K562 (cell line): ENCODE measurements around the gene YOD1. TPM values are rescaled to one million over a fixed set of nuclear protein-coding genes. Genes with fewer than 3 reads are reported as not detected.

Experiments used
- FOXA1 ChIP-seq: fragments of 450-650 bp; IDR thresholded peaks from 2 replicates; pipeline ENCODE4 v1.6.1; 2016; ENCODE audit warnings: mild to moderate bottlenecking, borderline replicate concordance
- MAZ ChIP-seq, 2 experiments: fragments of 450-650 bp in 1 of 2; sonication (generic) in 1 of 2; formaldehyde crosslinking; IDR thresholded peaks in 1 of 2; conservative IDR thresholded peaks in 1 of 2; 2 replicates each; pipeline versions ENCODE4 v1.4.0 to v1.5.0; 2020; ENCODE audit warnings: mild to moderate bottlenecking in 1 of 2, missing genetic modification reagents in 1 of 2
- MLLT1 ChIP-seq, 2 experiments: fragments of 450-650 bp; IDR thresholded peaks; 2 replicates each; pipeline ENCODE4 v1.6.1; 2016
- POLR2H ChIP-seq: IDR thresholded peaks from 2 replicates; pipeline ENCODE4 v1.6.1; 2016; ENCODE audit warnings: missing genetic modification characterization, low read depth, mild to moderate bottlenecking, control low read depth, missing compliant biosample characterization, moderate library complexity
- PURB ChIP-seq: sonication (generic); formaldehyde crosslinking; IDR thresholded peaks from 2 replicates; pipeline ENCODE4 v1.9.0; 2021; ENCODE audit warnings: low read depth, mild to moderate bottlenecking, missing genetic modification reagents
- TCF15 ChIP-seq: fragments of 250-450 bp; sonication (Bioruptor Pico); IDR thresholded peaks from 2 replicates; pipeline ENCODE4 v1.8.0; 2022; ENCODE audit warnings: moderate library complexity, mild to moderate bottlenecking, inconsistent platforms
- ZNF436 ChIP-seq: fragments of 250-450, 450-650 bp; sonication (Bioruptor Pico); formaldehyde crosslinking; IDR thresholded peaks from 2 replicates; pipeline ENCODE4 v1.7.0; 2020; ENCODE audit warnings: mild to moderate bottlenecking
- polyA plus RNA-seq, 8 experiments: library from polyadenylated mRNA; depleted of rRNA in 4 of 8; stranded (reverse) in 5 of 8; unstranded in 3 of 8; fragments of >200 nt; fragmentation: Nextera tagmentation in 2 of 8; fragmentation: Illumina TruSeq in 1 of 8; extraction: Ambion mirVana in 2 of 8; extraction: Trizol in 1 of 8; gene quantifications; 2 replicates each; pipeline versions ENCODE4 v1.2.1 to v1.2.3, GENCODE V29; 2011 to 2014; ENCODE audit warnings: inconsistent platforms in 1 of 8, missing spikeins in 1 of 8
- total RNA-seq, 7 experiments: library from RNA; depleted of rRNA in 6 of 7; stranded (reverse); fragments of >200 nt in 6 of 7; fragmentation: Illumina TruSeq in 2 of 7; extraction: Trizol in 2 of 7; gene quantifications; 2 replicates each; pipeline versions ENCODE4 v1.2.1 to v1.2.3, GENCODE V29; 2011 to 2021; ENCODE audit warnings: low replicate concordance in 1 of 7
- TF ChIP-seq, protein P1 (sequence below): fragments of 250-450 bp; sonication (Bioruptor Pico); IDR thresholded peaks from 2 replicates; pipeline ENCODE4 v1.5.0; 2021; ENCODE audit warnings: mild to moderate bottlenecking, borderline replicate concordance

YOD1 gene
- total and polyA plus RNA-seq, 9 of the 15 experiments (the other 6 are each of a cell fraction or from before 2014, with no cell fraction given), result 18.2 to 78.1 (median 46.9) TPM

- no peak for TF ChIP-seq MLLT1 (IDR thresholded peaks at IDR 0.05)
- TF ChIP-seq FOXA1, result no peak
- no peak for TF ChIP-seq TCF15 (CRISPR knock-in tag)
- no peak for TF ChIP-seq POLR2H (tag)
- no peak for TF ChIP-seq ZNF436 (CRISPR knock-in tag)
- TF ChIP-seq MAZ (CRISPR knock-in tag; conservative IDR thresholded peaks at IDR 0.05 in 1 of 2, IDR thresholded peaks at IDR 0.05 in 1 of 2), result no peak
- TF ChIP-seq PURB (CRISPR knock-in tag), result no peak
- TF ChIP-seq, protein P1, sequence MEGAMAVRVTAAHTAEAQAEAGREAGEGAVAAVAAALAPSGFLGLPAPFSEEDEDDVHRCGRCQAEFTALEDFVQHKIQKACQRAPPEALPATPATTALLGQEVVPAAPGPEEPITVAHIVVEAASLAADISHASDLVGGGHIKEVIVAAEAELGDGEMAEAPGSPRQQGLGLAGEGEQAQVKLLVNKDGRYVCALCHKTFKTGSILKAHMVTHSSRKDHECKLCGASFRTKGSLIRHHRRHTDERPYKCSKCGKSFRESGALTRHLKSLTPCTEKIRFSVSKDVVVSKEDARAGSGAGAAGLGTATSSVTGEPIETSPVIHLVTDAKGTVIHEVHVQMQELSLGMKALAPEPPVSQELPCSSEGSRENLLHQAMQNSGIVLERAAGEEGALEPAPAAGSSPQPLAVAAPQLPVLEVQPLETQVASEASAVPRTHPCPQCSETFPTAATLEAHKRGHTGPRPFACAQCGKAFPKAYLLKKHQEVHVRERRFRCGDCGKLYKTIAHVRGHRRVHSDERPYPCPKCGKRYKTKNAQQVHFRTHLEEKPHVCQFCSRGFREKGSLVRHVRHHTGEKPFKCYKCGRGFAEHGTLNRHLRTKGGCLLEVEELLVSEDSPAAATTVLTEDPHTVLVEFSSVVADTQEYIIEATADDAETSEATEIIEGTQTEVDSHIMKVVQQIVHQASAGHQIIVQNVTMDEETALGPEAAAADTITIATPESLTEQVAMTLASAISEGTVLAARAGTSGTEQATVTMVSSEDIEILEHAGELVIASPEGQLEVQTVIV (CRISPR knock-in tag), result no peak
Observed at GRCh38 chr1:207009945-207010344, 41.1 kb downstream of the YOD1 start (continued).
